ENCODE data around the gene DDX39B. TPM values are rescaled to one million over a fixed set of nuclear protein-coding genes. Genes with fewer than 3 reads are reported as not detected.
A peak's percentile ranks its signal among the peaks of the same experiment; 100 is the strongest.

DDX39B gene
- total and polyA plus RNA-seq, 9 of the 15 experiments (the other 6 are each of a cell fraction or from before 2014, with no cell fraction given): 479 to 869 (median 592) TPM

GRCh38 chr6:31541658-31542521, at the start of gene DDX39B (continued):
- TF ChIP-seq ZNF512 (tag; IDR thresholded peaks at IDR 0.05) (no peak), ZNF75A (CRISPR knock-in tag; IDR thresholded peaks at IDR 0.05) (peak; percentile 45; the same call in 1 of the 2 replicates), MAFK (IDR thresholded peaks at IDR 0.05; ENCODE audit: low read length) (0 out of 2 replicates have a peak, but pooled peaks have one; percentile 11), ELK3 (CRISPR knock-in tag; IDR thresholded peaks at IDR 0.05) (no peak), RBFOX2 (IDR thresholded peaks at IDR 0.05; ENCODE audit: low read depth, low read length) (peak; percentile 97), ZBTB34 (CRISPR knock-in tag; IDR thresholded peaks at IDR 0.05) (no peak), ESRRB (CRISPR knock-in tag; IDR thresholded peaks at IDR 0.05; ENCODE audit: borderline replicate concordance) (no peak), PCBP2 (IDR thresholded peaks at IDR 0.05; ENCODE audit: low read depth, low read length, poor library complexity, severe bottlenecking) (no peak), ZNF699 (CRISPR knock-in tag; IDR thresholded peaks at IDR 0.05; ENCODE audit: insufficient replicate concordance) (no peak), KHSRP (IDR thresholded peaks at IDR 0.05) (no peak), POLR2B (IDR thresholded peaks at IDR 0.05; ENCODE audit: low read depth, partially characterized antibody) (peak; percentile 97), ARHGAP35 (IDR thresholded peaks at IDR 0.05; ENCODE audit: partially characterized antibody) (no peak), EZH2 (IDR thresholded peaks at IDR 0.05; ENCODE audit: borderline replicate concordance, low read depth, low read length) (no peak), CHD4 (IDR thresholded peaks at IDR 0.05; ENCODE audit: insufficient read depth, insufficient replicate concordance, low read depth, low read length, poor library complexity, severe bottlenecking) (no peak), KDM2B (CRISPR knock-in tag; IDR thresholded peaks at IDR 0.05) (no peak), ZNF143 (CRISPR knock-in tag; IDR thresholded peaks at IDR 0.05) (peak; percentile 33; the same call in 1 of the 2 replicates), ZSCAN32 (CRISPR knock-in tag; IDR thresholded peaks at IDR 0.05) (peak; percentile 54; the same call in 1 of the 2 replicates), PHF21A (IDR thresholded peaks at IDR 0.05; ENCODE audit: borderline replicate concordance, low read depth) (no peak)
- TF ChIP-seq, protein P1, sequence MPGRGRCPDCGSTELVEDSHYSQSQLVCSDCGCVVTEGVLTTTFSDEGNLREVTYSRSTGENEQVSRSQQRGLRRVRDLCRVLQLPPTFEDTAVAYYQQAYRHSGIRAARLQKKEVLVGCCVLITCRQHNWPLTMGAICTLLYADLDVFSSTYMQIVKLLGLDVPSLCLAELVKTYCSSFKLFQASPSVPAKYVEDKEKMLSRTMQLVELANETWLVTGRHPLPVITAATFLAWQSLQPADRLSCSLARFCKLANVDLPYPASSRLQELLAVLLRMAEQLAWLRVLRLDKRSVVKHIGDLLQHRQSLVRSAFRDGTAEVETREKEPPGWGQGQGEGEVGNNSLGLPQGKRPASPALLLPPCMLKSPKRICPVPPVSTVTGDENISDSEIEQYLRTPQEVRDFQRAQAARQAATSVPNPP (IDR thresholded peaks at IDR 0.05; ENCODE audit: borderline replicate concordance, insufficient read depth, insufficient read length): no peak
- TF ChIP-seq, protein P2, sequence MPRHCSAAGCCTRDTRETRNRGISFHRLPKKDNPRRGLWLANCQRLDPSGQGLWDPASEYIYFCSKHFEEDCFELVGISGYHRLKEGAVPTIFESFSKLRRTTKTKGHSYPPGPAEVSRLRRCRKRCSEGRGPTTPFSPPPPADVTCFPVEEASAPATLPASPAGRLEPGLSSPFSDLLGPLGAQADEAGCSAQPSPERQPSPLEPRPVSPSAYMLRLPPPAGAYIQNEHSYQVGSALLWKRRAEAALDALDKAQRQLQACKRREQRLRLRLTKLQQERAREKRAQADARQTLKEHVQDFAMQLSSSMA (CRISPR knock-in tag; IDR thresholded peaks at IDR 0.05): no peak; the same call in 1 of the 2 replicates
